HepG2 (cell line): ENCODE results near the gene PRM3. TPM values are rescaled to one million over a fixed set of nuclear protein-coding genes. Genes with fewer than 3 reads are reported as not detected.

Source experiments
- ATAC-seq: fragments of 200-7000 bp; cut with Tn5 transposase; 3 replicates; pipeline ENCODE4 v1.9.1; 2020; ENCODE audit warnings: mild to moderate bottlenecking, moderate library complexity
- BruUV-seq: library from RNA; stranded (reverse); fragments of 400-500 nt; replicated peaks from 2 replicates; lab custom pipeline; 2021; lab: Mats Ljungman, UMichigan
- CTCF ChIA-PET: fragments of 300-600 bp; formaldehyde crosslinking; extraction: SDS; loops from one replicate; lab custom pipeline; 2021; ENCODE audit warnings: low total read pairs, inconsistent platforms, low intra/inter-chr PET ratio; lab: Yijun Ruan, JAX
- POLR2A ChIA-PET: fragments of 350-600 bp; sonication (Branson Sonifier 250); formaldehyde crosslinking; loops from one replicate; lab custom pipeline; 2020; ENCODE audit warnings: antibody characterized with exemption, inconsistent platforms; lab: Yijun Ruan, JAX
- DNase-seq: peaks from one replicate; pipeline ENCODE4 v3.0.0-alpha.2; 2015; ENCODE audit warnings: low spot score
- FAIRE-seq: peaks from 3 replicates; lab custom pipeline; 2011; peaks lifted over from hg19 to GRCh38; lab: Jason Lieb, UNC
- H2AFZ ChIP-seq: one replicate; pipeline ENCODE4 v1.6.1; 2011; ENCODE audit warnings: low read length, inconsistent platforms
- H3K27ac ChIP-seq: fragments of 300-600 bp; 3 replicates; pipeline ENCODE4 v1.8.0; 2011; ENCODE audit warnings: mixed run types, mild to moderate bottlenecking, mixed read lengths, low read length, inconsistent platforms; ENCODE audit not compliant: insufficient read depth; ENCODE audit errors: extremely low read length
- H3K27me3 ChIP-seq, 2 experiments: fragments of 200-600 bp in 1 of 2; 2 replicates in 1 of 2; 3 replicates in 1 of 2; pipeline versions ENCODE4 v1.6.0 to v1.8.0; 2011; ENCODE audit warnings: low read length in 2 of 2, mild to moderate bottlenecking in 2 of 2, moderate library complexity in 2 of 2, inconsistent platforms in 1 of 2; ENCODE audit not compliant: insufficient read depth in 2 of 2, control insufficient read depth in 1 of 2
- H3K36me3 ChIP-seq, 2 experiments: fragments of 200-600 bp in 1 of 2; replicated peaks in 1 of 2; 2 replicates in 1 of 2; 3 replicates in 1 of 2; pipeline versions ENCODE4 v1.5.1 to v1.8.0; 2011; ENCODE audit warnings: low read length in 2 of 2, inconsistent platforms in 1 of 2; ENCODE audit not compliant: insufficient read depth in 2 of 2, control insufficient read depth in 1 of 2
- H3K4me1 ChIP-seq: 2 replicates; pipeline ENCODE4 v1.5.1; 2012; ENCODE audit warnings: low read length, inconsistent platforms; ENCODE audit not compliant: insufficient read depth
- H3K4me2 ChIP-seq: 2 replicates; pipeline ENCODE4 v1.6.0; 2011; ENCODE audit warnings: low read depth, low read length, inconsistent platforms
- H3K4me3 ChIP-seq, 3 experiments: fragments of 200-600 bp in 1 of 3; sonication (generic), shearing (Covaris generic) in 1 of 3; replicated peaks in 1 of 3; 2 replicates each; pipeline ENCODE4 v1.5.1; 2011 to 2016; ENCODE audit warnings: low read length in 3 of 3, inconsistent platforms in 2 of 3, low read depth in 2 of 3, mild to moderate bottlenecking in 2 of 3, control low read depth in 1 of 3, mixed read lengths in 1 of 3; ENCODE audit not compliant: insufficient read depth in 1 of 3
- H3K79me2 ChIP-seq: one replicate; pipeline ENCODE4 v1.6.1; 2011; ENCODE audit warnings: low read length, inconsistent platforms; ENCODE audit not compliant: insufficient read depth
- H3K9ac ChIP-seq: 2 replicates; pipeline ENCODE4 v1.6.0; 2011; ENCODE audit warnings: mild to moderate bottlenecking, low read depth, low read length, inconsistent platforms; ENCODE audit not compliant: insufficient read depth
- H3K9me3 ChIP-seq: 2 replicates; pipeline ENCODE4 v1.5.1; 2012; ENCODE audit warnings: mild to moderate bottlenecking, low read length
- H4K20me1 ChIP-seq: 2 replicates; pipeline ENCODE4 v1.6.0; 2011; ENCODE audit warnings: inconsistent platforms, mild to moderate bottlenecking, low read length, moderate library complexity; ENCODE audit not compliant: insufficient read depth
- CENPBD1 ChIP-seq: sonication (generic); formaldehyde crosslinking; IDR thresholded peaks from 2 replicates; pipeline ENCODE4 v1.8.0; 2022; ENCODE audit warnings: missing genetic modification reagents, low read depth, mild to moderate bottlenecking, borderline replicate concordance
- DMAP1 ChIP-seq: IDR thresholded peaks from 2 replicates; pipeline ENCODE4 v1.6.1; 2016
- DNMT3B ChIP-seq: conservative IDR thresholded peaks from 2 replicates; pipeline ENCODE4 v1.6.1; 2016; ENCODE audit warnings: missing biosample characterization, control low read depth
- IKZF4 ChIP-seq: sonication (generic); formaldehyde crosslinking; IDR thresholded peaks from 2 replicates; pipeline ENCODE4 v1.5.1; 2020; ENCODE audit warnings: borderline replicate concordance, mild to moderate bottlenecking, low read depth, missing genetic modification reagents; ENCODE audit errors: not compliant biosample characterization
- JUNB ChIP-seq: sonication (generic); formaldehyde crosslinking; IDR thresholded peaks from 2 replicates; pipeline ENCODE4 v1.8.0; 2022; ENCODE audit warnings: missing genetic modification reagents, mild to moderate bottlenecking, borderline replicate concordance
- MAZ ChIP-seq, 2 experiments: sonication (generic) in 1 of 2; formaldehyde crosslinking in 1 of 2; IDR thresholded peaks; 2 replicates each; pipeline versions ENCODE4 v1.5.0 to v1.6.1; 2012 to 2020; ENCODE audit warnings: low read depth in 2 of 2, mild to moderate bottlenecking in 2 of 2, borderline replicate concordance in 1 of 2, improper control_type of control experiment in 1 of 2, low read length in 1 of 2, missing genetic modification reagents in 1 of 2, moderate library complexity in 1 of 2
- POLR2G ChIP-seq: fragments of 200-400 bp; formaldehyde crosslinking; IDR thresholded peaks from 2 replicates; pipeline ENCODE4 v1.6.1; 2018; ENCODE audit warnings: mild to moderate bottlenecking, low read depth, low read length, moderate library complexity
- RERE ChIP-seq: IDR thresholded peaks from 2 replicates; pipeline ENCODE4 v1.6.1; 2016; ENCODE audit warnings: low read depth, missing genetic modification reagents, missing compliant biosample characterization
- ZNF609 ChIP-seq: sonication (generic); formaldehyde crosslinking; IDR thresholded peaks from 2 replicates; pipeline ENCODE4 v1.4.0; 2020; ENCODE audit warnings: mild to moderate bottlenecking, missing genetic modification reagents, borderline replicate concordance
- WGBS: methylation state at CpG from one replicate; pipeline ENCODE4 v1.1.6; 2017; ENCODE audit warnings: low lambda C conversion rate; 5-methylcytosine and 5-hydroxymethylcytosine counted together
- in situ Hi-C: cut with HindIII; loops from 2 replicates; pipeline ENCODE4 v1.10.0; 2017; ENCODE audit warnings: low pct_unique_long_range_greater_than_20kb; ENCODE audit not compliant: extremely low pct_ligation_motif_present
- intact Hi-C: fragments of 100-400 bp; cut with micrococcal nuclease; formaldehyde crosslinking; loops from one replicate; pipeline ENCODE4 v1.10.0; 2022; ENCODE audit not compliant: unreplicated experiment
- polyA plus RNA-seq, 8 experiments: library from polyadenylated mRNA; depleted of rRNA in 3 of 8; stranded (reverse) in 7 of 8; unstranded in 1 of 8; fragments of >200 nt; fragmentation: Illumina TruSeq in 4 of 8; extraction: Trizol in 4 of 8; gene quantifications; 2 replicates each; pipeline versions ENCODE4 v1.2.1 to v1.2.3, GENCODE V29; 2011 to 2016; ENCODE audit warnings: low read depth in 4 of 8, missing spikeins in 1 of 8, mixed read lengths in 1 of 8; ENCODE audit not compliant: insufficient read depth in 1 of 8
- total RNA-seq, 5 experiments: library from RNA; depleted of rRNA; stranded (reverse); fragments of >200 nt; fragmentation: Illumina TruSeq; extraction: Trizol; gene quantifications; 2 replicates each; pipeline ENCODE4 v1.2.3, GENCODE V29; 2016; ENCODE audit warnings: low read depth in 1 of 5

The PRM3 gene
- total and polyA plus RNA-seq, 2 of the 13 experiments (the other 11 are each of a cell fraction or from before 2014, with no cell fraction given): not detected

GRCh38 chr16:11258553-11259492 is 14.6 kb downstream of the PRM3 start:
- no peaks in the 10 kb centered on the region for H3K9me3 ChIP-seq
- H3K4me1 ChIP-seq: peaks cover 81% of the 10 kb centered on the region
- H3K79me2 ChIP-seq: peaks cover 21% of the 10 kb centered on the region
- intact Hi-C loops (loop anchor here (5.0 kb wide), 2 partner anchors 38 to 113 kb away; no protein-coding TSS in a partner anchor), in situ Hi-C loops (loop anchor here (5.0 kb wide), 2 partner anchors 88 to 292 kb away; partner anchors contain the start of gene RMI2)
- peak overlapping the region; percentile 28 for H2AFZ ChIP-seq
- BruUV-seq: no TSS peak
- peak overlapping the region; percentile 94 for H3K4me2 ChIP-seq
- WGBS: 17% methylated on average over 14 of the region's 15 CpGs
- ATAC-seq (no peak), FAIRE-seq (no peak), DNase-seq (peak; percentile 65)
- ChIA-PET POLR2A (interaction anchor here (0.6 to 9.0 kb wide), 9 partner anchors 16 to 129 kb away, joined by 3 to 351 read pairs (median 32); partner anchors contain the start of genes PRM1, PRM2, PRM3 and TNP2), CTCF (interaction anchor here (1.3 kb wide), 1 partner anchor 98 kb away, joined by 5 read pairs; no protein-coding TSS in a partner anchor)
- H3K4me3 ChIP-seq: peak overlapping the region; percentile 48 to 71 (median 53)
- H3K36me3 ChIP-seq: peaks cover 0 to 6% of the 10 kb centered on the region in 2 experiments; a peak in 2 of 5 replicates
- H3K27ac ChIP-seq: peak overlapping the region; percentile 41
- no peaks in the 10 kb centered on the region; a peak in 2 of 5 replicates for H3K27me3 ChIP-seq
- H3K9ac ChIP-seq: peak overlapping the region; percentile 48
- peaks cover 20% of the 10 kb centered on the region for H4K20me1 ChIP-seq
- TF ChIP-seq MAZ (IDR thresholded peaks at IDR 0.05; ENCODE audit: borderline replicate concordance, low read depth, low read length) (no peak), MAZ (CRISPR knock-in tag; IDR thresholded peaks at IDR 0.05; ENCODE audit: low read depth) (no peak), ZNF609 (CRISPR knock-in tag) (no peak; the same call in 1 of the 2 replicates), JUNB (CRISPR knock-in tag) (no peak), IKZF4 (peak; percentile 27), DMAP1 (0 out of 2 replicates have a peak, but pooled peaks have one; percentile 29), POLR2G (0 out of 2 replicates have a peak, but pooled peaks have one; percentile 35), CENPBD1 (CRISPR knock-in tag) (no peak), RERE (CRISPR knock-in tag) (no peak), DNMT3B (CRISPR knock-in tag) (no peak; the same call in 1 of the 2 replicates)
